ENCODE results near the gene RPUSD4. TPM values are rescaled to one million over a fixed set of nuclear protein-coding genes. Genes with fewer than 3 reads are reported as not detected.
A peak's percentile ranks its signal among the peaks of the same experiment; 100 is the strongest.

The RPUSD4 gene
- polyA plus RNA-seq, 1 of the 3 experiments (the other 2 are of a cell fraction) = 18.0 TPM

DNA sequence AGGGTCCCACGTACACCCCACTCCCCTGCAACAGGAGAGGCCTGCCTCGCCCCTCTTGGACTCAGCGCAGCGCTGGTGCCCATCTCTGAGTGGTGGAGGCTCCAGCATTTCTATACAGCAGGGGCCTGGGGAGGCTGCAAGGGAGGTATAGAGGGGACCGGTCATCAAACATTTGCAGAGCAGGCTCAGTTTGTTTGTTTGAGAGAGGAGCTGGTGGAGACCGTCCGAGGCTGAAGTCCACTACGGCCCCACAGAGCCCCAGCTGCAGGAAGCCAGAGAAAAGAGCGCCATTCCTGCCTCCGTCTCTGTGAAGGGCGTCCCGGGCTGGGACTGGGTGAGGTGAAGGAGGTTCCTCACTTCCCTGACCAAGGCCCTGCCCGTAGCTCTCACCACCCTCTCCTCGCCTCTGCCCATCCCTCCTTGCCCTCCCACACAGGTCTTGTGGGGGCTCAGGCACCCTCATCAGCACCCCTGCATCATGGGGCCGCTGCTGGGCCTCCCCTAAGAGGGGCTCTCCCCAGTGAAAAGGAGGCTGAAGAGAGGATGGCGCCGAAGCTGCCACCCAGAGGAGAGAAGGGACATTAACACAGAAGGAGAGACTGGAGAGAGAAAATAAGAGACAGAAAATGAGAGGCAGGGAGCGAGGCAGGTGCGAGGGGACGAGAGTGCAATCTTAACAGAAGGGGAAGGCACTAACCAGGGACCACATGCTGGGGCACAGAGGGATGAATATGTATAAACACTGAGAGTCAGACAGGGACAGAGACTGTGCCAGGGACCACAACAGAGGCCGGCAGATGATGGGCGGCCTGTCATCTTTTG is 24.5 kb downstream of the RPUSD4 start:
- no peaks in the 10 kb centered on the region for H3F3A ChIP-seq (replicated peaks; ENCODE audit: insufficient read depth)
- H2AFZ ChIP-seq (ENCODE audit: low read depth) = no peak overlapping the region
- 83% methylated on average over 20 of the region's 22 CpGs for WGBS (ENCODE audit: low lambda C conversion rate)
- H3K9me3 ChIP-seq = no peaks in the 10 kb centered on the region
- no peak for DNase-seq
- no peak overlapping the region for H3K4me2 ChIP-seq
- H3K4me1 ChIP-seq (ENCODE audit: control insufficient read depth in 1 of 2, insufficient read depth in 2 of 2, low read depth in 1 of 2, low read length in 1 of 2) = peaks cover 0 to 12% of the 10 kb centered on the region in 2 experiments; a peak in 1 of 4 replicates
- H3K36me3 ChIP-seq (replicated peaks in 1 of 2; ENCODE audit: control insufficient read depth in 1 of 2, insufficient read depth in 2 of 2, low read length in 1 of 2) = peaks cover 2 to 8% of the 10 kb centered on the region in 2 experiments
- ChIA-PET POLR2A (no interaction called here), CTCF (interaction anchor here (0.6 to 1.8 kb wide), 9 partner anchors 12 to 261 kb away, joined by 3 to 5 read pairs (median 3); no protein-coding TSS in a partner anchor)
- H3K9me2 ChIP-seq = no peaks in the 10 kb centered on the region
- TF ChIP-seq SIN3A (IDR thresholded peaks at IDR 0.05; ENCODE audit: borderline replicate concordance, low read depth, low read length) (no peak), EZH2phosphoT487 (IDR thresholded peaks at IDR 0.05; ENCODE audit: borderline replicate concordance, low read depth) (no peak), TAF1 (IDR thresholded peaks at IDR 0.05; ENCODE audit: borderline replicate concordance, low read depth, low read length) (no peak), GATA2 (CRISPR knock-in tag; IDR thresholded peaks at IDR 0.05) (no peak), NRF1 (IDR thresholded peaks at IDR 0.05; ENCODE audit: low read depth, low read length) (no peak), TCF12 (IDR thresholded peaks at IDR 0.05) (no peak), MEF2A (IDR thresholded peaks at IDR 0.05; ENCODE audit: borderline replicate concordance, low read depth) (no peak), ELF1 (IDR thresholded peaks at IDR 0.05) (no peak), RAD21 (IDR thresholded peaks at IDR 0.05; ENCODE audit: low read length) (peak; percentile 47), EP300 (IDR thresholded peaks at IDR 0.05; ENCODE audit: borderline replicate concordance in 1 of 2, low read depth in 1 of 2, low read length in 1 of 2) (no peak), FOXM1 (IDR thresholded peaks at IDR 0.05; ENCODE audit: low read depth) (no peak), RFX5 (IDR thresholded peaks at IDR 0.05; ENCODE audit: low read length) (no peak), SMC3 (IDR thresholded peaks at IDR 0.05; ENCODE audit: low read depth, low read length) (peak; percentile 30; the same call in 1 of the 2 replicates), JUND (IDR thresholded peaks at IDR 0.05) (no peak), FOSL2 (IDR thresholded peaks at IDR 0.05; ENCODE audit: borderline replicate concordance, low read depth) (no peak)
- TF ChIP-seq, protein P1, sequence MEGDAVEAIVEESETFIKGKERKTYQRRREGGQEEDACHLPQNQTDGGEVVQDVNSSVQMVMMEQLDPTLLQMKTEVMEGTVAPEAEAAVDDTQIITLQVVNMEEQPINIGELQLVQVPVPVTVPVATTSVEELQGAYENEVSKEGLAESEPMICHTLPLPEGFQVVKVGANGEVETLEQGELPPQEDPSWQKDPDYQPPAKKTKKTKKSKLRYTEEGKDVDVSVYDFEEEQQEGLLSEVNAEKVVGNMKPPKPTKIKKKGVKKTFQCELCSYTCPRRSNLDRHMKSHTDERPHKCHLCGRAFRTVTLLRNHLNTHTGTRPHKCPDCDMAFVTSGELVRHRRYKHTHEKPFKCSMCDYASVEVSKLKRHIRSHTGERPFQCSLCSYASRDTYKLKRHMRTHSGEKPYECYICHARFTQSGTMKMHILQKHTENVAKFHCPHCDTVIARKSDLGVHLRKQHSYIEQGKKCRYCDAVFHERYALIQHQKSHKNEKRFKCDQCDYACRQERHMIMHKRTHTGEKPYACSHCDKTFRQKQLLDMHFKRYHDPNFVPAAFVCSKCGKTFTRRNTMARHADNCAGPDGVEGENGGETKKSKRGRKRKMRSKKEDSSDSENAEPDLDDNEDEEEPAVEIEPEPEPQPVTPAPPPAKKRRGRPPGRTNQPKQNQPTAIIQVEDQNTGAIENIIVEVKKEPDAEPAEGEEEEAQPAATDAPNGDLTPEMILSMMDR (IDR thresholded peaks at IDR 0.05) = 0 out of 2 replicates have a peak, but pooled peaks have one; percentile 17
- TF ChIP-seq, protein P2, sequence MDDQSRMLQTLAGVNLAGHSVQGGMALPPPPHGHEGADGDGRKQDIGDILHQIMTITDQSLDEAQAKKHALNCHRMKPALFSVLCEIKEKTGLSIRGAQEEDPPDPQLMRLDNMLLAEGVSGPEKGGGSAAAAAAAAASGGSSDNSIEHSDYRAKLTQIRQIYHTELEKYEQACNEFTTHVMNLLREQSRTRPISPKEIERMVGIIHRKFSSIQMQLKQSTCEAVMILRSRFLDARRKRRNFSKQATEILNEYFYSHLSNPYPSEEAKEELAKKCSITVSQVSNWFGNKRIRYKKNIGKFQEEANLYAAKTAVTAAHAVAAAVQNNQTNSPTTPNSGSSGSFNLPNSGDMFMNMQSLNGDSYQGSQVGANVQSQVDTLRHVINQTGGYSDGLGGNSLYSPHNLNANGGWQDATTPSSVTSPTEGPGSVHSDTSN (IDR thresholded peaks at IDR 0.05) = no peak
- TF ChIP-seq, protein P3, sequence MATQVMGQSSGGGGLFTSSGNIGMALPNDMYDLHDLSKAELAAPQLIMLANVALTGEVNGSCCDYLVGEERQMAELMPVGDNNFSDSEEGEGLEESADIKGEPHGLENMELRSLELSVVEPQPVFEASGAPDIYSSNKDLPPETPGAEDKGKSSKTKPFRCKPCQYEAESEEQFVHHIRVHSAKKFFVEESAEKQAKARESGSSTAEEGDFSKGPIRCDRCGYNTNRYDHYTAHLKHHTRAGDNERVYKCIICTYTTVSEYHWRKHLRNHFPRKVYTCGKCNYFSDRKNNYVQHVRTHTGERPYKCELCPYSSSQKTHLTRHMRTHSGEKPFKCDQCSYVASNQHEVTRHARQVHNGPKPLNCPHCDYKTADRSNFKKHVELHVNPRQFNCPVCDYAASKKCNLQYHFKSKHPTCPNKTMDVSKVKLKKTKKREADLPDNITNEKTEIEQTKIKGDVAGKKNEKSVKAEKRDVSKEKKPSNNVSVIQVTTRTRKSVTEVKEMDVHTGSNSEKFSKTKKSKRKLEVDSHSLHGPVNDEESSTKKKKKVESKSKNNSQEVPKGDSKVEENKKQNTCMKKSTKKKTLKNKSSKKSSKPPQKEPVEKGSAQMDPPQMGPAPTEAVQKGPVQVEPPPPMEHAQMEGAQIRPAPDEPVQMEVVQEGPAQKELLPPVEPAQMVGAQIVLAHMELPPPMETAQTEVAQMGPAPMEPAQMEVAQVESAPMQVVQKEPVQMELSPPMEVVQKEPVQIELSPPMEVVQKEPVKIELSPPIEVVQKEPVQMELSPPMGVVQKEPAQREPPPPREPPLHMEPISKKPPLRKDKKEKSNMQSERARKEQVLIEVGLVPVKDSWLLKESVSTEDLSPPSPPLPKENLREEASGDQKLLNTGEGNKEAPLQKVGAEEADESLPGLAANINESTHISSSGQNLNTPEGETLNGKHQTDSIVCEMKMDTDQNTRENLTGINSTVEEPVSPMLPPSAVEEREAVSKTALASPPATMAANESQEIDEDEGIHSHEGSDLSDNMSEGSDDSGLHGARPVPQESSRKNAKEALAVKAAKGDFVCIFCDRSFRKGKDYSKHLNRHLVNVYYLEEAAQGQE (IDR thresholded peaks at IDR 0.05; ENCODE audit: low read depth, low read length) = no peak
- TF ChIP-seq, protein P4, sequence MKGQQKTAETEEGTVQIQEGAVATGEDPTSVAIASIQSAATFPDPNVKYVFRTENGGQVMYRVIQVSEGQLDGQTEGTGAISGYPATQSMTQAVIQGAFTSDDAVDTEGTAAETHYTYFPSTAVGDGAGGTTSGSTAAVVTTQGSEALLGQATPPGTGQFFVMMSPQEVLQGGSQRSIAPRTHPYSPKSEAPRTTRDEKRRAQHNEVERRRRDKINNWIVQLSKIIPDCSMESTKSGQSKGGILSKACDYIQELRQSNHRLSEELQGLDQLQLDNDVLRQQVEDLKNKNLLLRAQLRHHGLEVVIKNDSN (IDR thresholded peaks at IDR 0.05; ENCODE audit: borderline replicate concordance, low read depth) = no peak
- no peak overlapping the region for H3K9ac ChIP-seq
- no peak overlapping the region for H3K27ac ChIP-seq (ENCODE audit: low read depth in 2 of 2, low read length in 1 of 2)
- H3K27me3 ChIP-seq (ENCODE audit: insufficient read depth) = no peaks in the 10 kb centered on the region
- H3K79me2 ChIP-seq (ENCODE audit: insufficient read depth) = no peaks in the 10 kb centered on the region
- no peaks in the 10 kb centered on the region for H4K20me1 ChIP-seq (ENCODE audit: insufficient read depth)
- H3K4me3 ChIP-seq (ENCODE audit: low read depth in 2 of 2, low read length in 1 of 2) = no peak overlapping the region

All from SK-N-SH (cell line).